GM18861 (cell line): ENCODE data around the gene RPL13.
"Not testable (repeated sequence)": the region's sequence is repeated elsewhere in the genome, so short reads cannot be mapped to it uniquely, and the experiment has no call there.

Experiments
- ATAC-seq: cut with Tn5 transposase; IDR thresholded peaks from one replicate; pipeline ENCODE4 v1.9.1; 2021; ENCODE audit not compliant: unreplicated experiment

The RPL13 gene

GRCh38 chr16:89576153-89577054 lies 15.9 kb downstream of the RPL13 start:
- no peak for ATAC-seq

- ATAC-seq = no peak
These were observed 16.7 kb downstream of the RPL13 start for GRCh38 chr16:89577055-89577759.

- ATAC-seq = no peak
These were observed 18.9 kb downstream of the RPL13 start for GRCh38 chr16:89579351-89579750.

- no peak for ATAC-seq
These were observed 20.7 kb downstream of the RPL13 start for GRCh38 chr16:89581045-89581695.

GRCh38 chr16:89581861-89582563 lies 21.5 kb downstream of the RPL13 start:
- no peak for ATAC-seq

GRCh38 chr16:89582614-89583196 lies 22.2 kb downstream of the RPL13 start:
- no peak for ATAC-seq

GRCh38 chr16:89583197-89583894 lies 22.9 kb downstream of the RPL13 start:
- no peak for ATAC-seq

- no peak for ATAC-seq
These were observed 23.6 kb downstream of the RPL13 start for GRCh38 chr16:89583895-89584644.

- ATAC-seq = no peak
These were observed 24.5 kb downstream of the RPL13 start for GRCh38 chr16:89584768-89585549.

GRCh38 chr16:89586218-89586617 lies 25.7 kb downstream of the RPL13 start:
- no peak for ATAC-seq

- no peak for ATAC-seq
These were observed 26.4 kb downstream of the RPL13 start for GRCh38 chr16:89586853-89587252.

- ATAC-seq = not testable (repeated sequence)
These were observed 27.2 kb downstream of the RPL13 start for GRCh38 chr16:89587676-89588075.

GRCh38 chr16:89588413-89589109 lies 28.1 kb downstream of the RPL13 start:
- ATAC-seq = no peak

- no peak for ATAC-seq
These were observed 28.9 kb downstream of the RPL13 start for GRCh38 chr16:89589241-89589926.

GRCh38 chr16:89593841-89594240 lies 33.4 kb downstream of the RPL13 start:
- no peak for ATAC-seq

- ATAC-seq = no peak
These were observed 35.0 kb downstream of the RPL13 start for GRCh38 chr16:89595330-89596060.
